ENCODE results near the gene ABCG1.

DNA sequence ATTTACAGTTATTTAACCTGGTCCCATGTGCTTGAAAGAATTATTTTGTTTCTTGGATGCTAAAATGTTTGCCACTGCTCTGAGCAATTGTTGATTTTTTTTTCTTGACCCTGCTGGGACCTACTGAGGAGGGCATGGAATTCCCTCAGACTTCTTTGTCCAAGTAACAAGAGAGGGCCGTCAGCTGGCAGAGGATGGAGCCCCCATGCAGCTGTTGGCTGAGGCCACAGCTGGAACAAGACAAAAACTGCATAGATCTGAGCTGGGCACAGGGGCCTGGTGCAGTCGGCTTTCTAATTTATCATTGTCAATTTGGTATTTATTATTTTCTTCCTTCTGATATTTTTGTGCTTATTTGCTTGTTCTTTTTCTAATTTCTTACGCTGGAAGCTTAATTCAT, 39.6 kb upstream of the ABCG1 start:
- TF ChIP-seq ZFP3 (CRISPR knock-in tag; IDR thresholded peaks at IDR 0.05) (no peak), SNAI2 (CRISPR knock-in tag; IDR thresholded peaks at IDR 0.05) (no peak), TCF4 (CRISPR knock-in tag; IDR thresholded peaks at IDR 0.05; ENCODE audit: borderline replicate concordance) (no peak), RARB (CRISPR knock-in tag; IDR thresholded peaks at IDR 0.05) (no peak), ZC3H10 (CRISPR knock-in tag; IDR thresholded peaks at IDR 0.05) (no peak)

All from SK-N-SH treated with all-trans-retinoic acid at 6 μM for 48 hours (cell line).